ENCODE results near the gene KCTD1.

DNA sequence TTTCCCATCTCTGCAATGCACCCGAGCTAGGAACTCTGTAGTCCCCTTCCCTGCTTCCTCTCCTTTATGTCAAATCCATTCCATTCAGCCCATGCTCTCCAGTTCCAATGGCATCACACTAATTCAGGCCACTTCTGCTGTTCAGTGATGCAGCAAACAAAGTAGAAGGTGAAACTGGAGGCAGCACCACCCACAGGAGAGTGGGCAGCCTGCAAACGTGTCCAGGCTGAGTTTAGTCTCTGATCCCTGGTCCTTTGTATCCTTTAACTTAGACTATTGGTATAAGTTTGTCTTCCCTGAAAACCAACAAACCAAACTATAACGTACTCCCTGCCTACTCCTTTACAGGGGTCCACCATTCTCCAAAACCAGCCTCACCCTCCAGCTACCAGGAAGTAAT is 14.7 kb upstream of the KCTD1 start:
- TF ChIP-seq CTCF (conservative IDR thresholded peaks at IDR 0.05) (no peak), ZFX (IDR thresholded peaks at IDR 0.05) (no peak)
